OCI-M2 (cell line): ENCODE measurements around the gene NUDT14.

Experiments used
- DNase-seq: peaks from one replicate; lab custom pipeline; 2025; ENCODE audit not compliant: unreplicated experiment; lab: John Stamatoyannopoulos, UW

Gene NUDT14

GRCh38 chr14:105199093-105199492, 18.0 kb upstream of the NUDT14 start:
- no peak for DNase-seq

GRCh38 chr14:105198588-105198987, 17.5 kb upstream of the NUDT14 start:
- DNase-seq, result no peak

- no peak for DNase-seq
Measured at GRCh38 chr14:105197211-105197641, 16.1 kb upstream of the NUDT14 start.

GRCh38 chr14:105196265-105196960, 15.3 kb upstream of the NUDT14 start:
- no peak for DNase-seq

GRCh38 chr14:105195522-105196264, 14.6 kb upstream of the NUDT14 start:
- no peak for DNase-seq

GRCh38 chr14:105195051-105195450, 13.9 kb upstream of the NUDT14 start:
- no peak for DNase-seq

- no peak for DNase-seq
Measured at GRCh38 chr14:105193916-105194782, 13.0 kb upstream of the NUDT14 start.

GRCh38 chr14:105192866-105193731, 12.0 kb upstream of the NUDT14 start:
- DNase-seq, result no peak

- no peak for DNase-seq
Measured at GRCh38 chr14:105187935-105188524, 6.9 kb upstream of the NUDT14 start.

GRCh38 chr14:105187116-105187515, 6.0 kb upstream of the NUDT14 start:
- no peak for DNase-seq

- no peak for DNase-seq
Measured at GRCh38 chr14:105185973-105186372, 4.9 kb upstream of the NUDT14 start.

- no peak for DNase-seq
Measured at GRCh38 chr14:105185001-105185400, 3.9 kb upstream of the NUDT14 start.

- no peak for DNase-seq
Measured at GRCh38 chr14:105184461-105184860, 3.3 kb upstream of the NUDT14 start.

- no peak for DNase-seq
Measured at GRCh38 chr14:105182296-105183020, 1.3 kb upstream of the NUDT14 start.

GRCh38 chr14:105181549-105182295, 610 bp upstream of the NUDT14 start:
- no peak for DNase-seq

GRCh38 chr14:105179191-105179590, 1.9 kb downstream of the NUDT14 start:
- DNase-seq, result no peak

GRCh38 chr14:105178868-105179140, 2.3 kb downstream of the NUDT14 start:
- DNase-seq, result no peak

GRCh38 chr14:105178069-105178867, 2.8 kb downstream of the NUDT14 start:
- DNase-seq, result no peak
